Activated CD4-positive, alpha-beta memory T cell treated with anti-CD3 and anti-CD28 coated beads for 36 hours (primary cell): ENCODE data around the gene CDK10. TPM values are rescaled to one million over a fixed set of nuclear protein-coding genes. Genes with fewer than 3 reads are reported as not detected.

Source experiments
- CTCF ChIA-PET: fragments of 350-600 bp; sonication (Branson Sonifier 250); formaldehyde crosslinking; loops from one replicate; lab custom pipeline; 2021; ENCODE audit warnings: antibody characterized with exemption, inconsistent platforms; lab: Charles Lee
- POLR2A ChIA-PET: fragments of 350-600 bp; sonication (Branson Sonifier 250); formaldehyde crosslinking; loops from one replicate; lab custom pipeline; 2021; ENCODE audit warnings: antibody characterized with exemption; lab: Charles Lee
- DNase-seq: peaks from one replicate; pipeline ENCODE4 v3.0.0-alpha.2; 2020
- H3K27ac Mint-ChIP-seq: one replicate; pipeline ENCODE4 v1.8.0; 2021; ENCODE audit warnings: mixed read lengths
- H3K27me3 Mint-ChIP-seq: one replicate; pipeline ENCODE4 v1.8.0; 2021; ENCODE audit warnings: mixed read lengths
- H3K36me3 Mint-ChIP-seq: one replicate; pipeline ENCODE4 v1.8.0; 2021; ENCODE audit warnings: mixed read lengths
- H3K4me1 Mint-ChIP-seq: one replicate; pipeline ENCODE4 v1.8.0; 2021; ENCODE audit warnings: low read depth, mixed read lengths
- H3K4me3 Mint-ChIP-seq: one replicate; pipeline ENCODE4 v1.8.0; 2021; ENCODE audit warnings: mild to moderate bottlenecking, mixed read lengths
- H3K9me3 Mint-ChIP-seq: one replicate; pipeline ENCODE4 v1.8.0; 2021; ENCODE audit warnings: mixed read lengths
- intact Hi-C: fragments of 100-400 bp; cut with micrococcal nuclease; formaldehyde crosslinking; loops from one replicate; pipeline ENCODE4 v1.15.1; 2023
- total RNA-seq, 2 experiments: library from RNA; stranded (reverse); gene quantifications; one replicate each; pipeline ENCODE4 v1.2.3, GENCODE V29; 2021

CDK10 gene
- total RNA-seq, 2 experiments from 2014 or later = 90.0 to 92.4 TPM

- H3K27ac Mint-ChIP-seq = peak overlapping the region; percentile 42
- ChIA-PET POLR2A (interaction anchor here (0.6 kb wide), 1 partner anchor 241 kb away, joined by 4 read pairs; no protein-coding TSS in a partner anchor), CTCF (interaction anchor here (1.2 kb wide), 1 partner anchor 30 kb away, joined by 3 read pairs; no protein-coding TSS in a partner anchor)
- H3K4me1 Mint-ChIP-seq = peaks cover 34% of the 10 kb centered on the region
- no peak for DNase-seq
- H3K9me3 Mint-ChIP-seq = no peaks in the 10 kb centered on the region
- H3K36me3 Mint-ChIP-seq = peaks cover 55% of the 10 kb centered on the region
- H3K4me3 Mint-ChIP-seq = no peak overlapping the region
- H3K27me3 Mint-ChIP-seq = no peaks in the 10 kb centered on the region
- intact Hi-C loops = no loop called here
Measured at GRCh38 chr16:89732142-89732917, 45.8 kb downstream of the CDK10 start.

- Mint-ChIP-seq H3K4me3 (no peak overlapping the region), H3K27ac (peak overlapping the region; percentile 42), H3K9me3 (no peaks in the 10 kb centered on the region), H3K4me1 (peaks cover 34% of the 10 kb centered on the region), H3K27me3 (no peaks in the 10 kb centered on the region), H3K36me3 (peaks cover 56% of the 10 kb centered on the region)
- POLR2A ChIA-PET = interaction anchor here (1.1 kb wide), 1 partner anchor 9 kb away, joined by 3 read pairs; no protein-coding TSS in a partner anchor
- CTCF ChIA-PET = interaction anchor here (1.3 kb wide), 1 partner anchor 27 kb away, joined by 3 read pairs; no protein-coding TSS in a partner anchor
- no peak for DNase-seq
- intact Hi-C loops = no loop called here
Measured at GRCh38 chr16:89732918-89733242, 46.4 kb downstream of the CDK10 start.

- Mint-ChIP-seq H3K4me1 (peaks cover 34% of the 10 kb centered on the region), H3K27me3 (no peaks in the 10 kb centered on the region), H3K9me3 (no peaks in the 10 kb centered on the region), H3K27ac (no peak overlapping the region), H3K36me3 (peaks cover 58% of the 10 kb centered on the region), H3K4me3 (no peak overlapping the region)
- intact Hi-C loops = no loop called here
- ChIA-PET POLR2A (interaction anchor here (1.1 kb wide), 1 partner anchor 9 kb away, joined by 3 read pairs; no protein-coding TSS in a partner anchor), CTCF (interaction anchor here (1.3 kb wide), 1 partner anchor 27 kb away, joined by 3 read pairs; no protein-coding TSS in a partner anchor)
- no peak for DNase-seq
Measured at GRCh38 chr16:89733322-89733721, 46.8 kb downstream of the CDK10 start.

GRCh38 chr16:89733792-89734191 lies 47.3 kb downstream of the CDK10 start:
- Mint-ChIP-seq H3K27ac (no peak overlapping the region), H3K9me3 (no peaks in the 10 kb centered on the region), H3K4me3 (no peak overlapping the region), H3K4me1 (peaks cover 34% of the 10 kb centered on the region), H3K36me3 (peaks cover 62% of the 10 kb centered on the region), H3K27me3 (no peaks in the 10 kb centered on the region)
- POLR2A ChIA-PET = interaction anchor here (1.1 kb wide), 1 partner anchor 10 kb away, joined by 3 read pairs; no protein-coding TSS in a partner anchor
- intact Hi-C loops = no loop called here
- CTCF ChIA-PET = interaction anchor here (1.3 kb wide), 1 partner anchor 28 kb away, joined by 3 read pairs; no protein-coding TSS in a partner anchor
- no peak for DNase-seq

- no peak for DNase-seq
- ChIA-PET POLR2A (interaction anchor here (0.6 to 1.2 kb wide), 2 partner anchors 12 to 107 kb away, joined by 3 to 5 read pairs; no protein-coding TSS in a partner anchor), CTCF (interaction anchor here (1.3 to 1.9 kb wide), 3 partner anchors 31 to 124 kb away, joined by 6 to 11 read pairs (median 8); no protein-coding TSS in a partner anchor)
- H3K27ac Mint-ChIP-seq = no peak overlapping the region
- peaks cover 73% of the 10 kb centered on the region for H3K36me3 Mint-ChIP-seq
- intact Hi-C loops = loop anchor here (2.0 to 5.0 kb wide), 2 partner anchors 14 to 34 kb away; partner anchors contain the start of gene SPATA2L
- no peak overlapping the region for H3K4me3 Mint-ChIP-seq
- peaks cover 29% of the 10 kb centered on the region for H3K4me1 Mint-ChIP-seq
- H3K9me3 Mint-ChIP-seq = no peaks in the 10 kb centered on the region
- no peaks in the 10 kb centered on the region for H3K27me3 Mint-ChIP-seq
Measured at GRCh38 chr16:89736554-89736953, 50.1 kb downstream of the CDK10 start.

GRCh38 chr16:89737341-89738071 lies 51.0 kb downstream of the CDK10 start:
- H3K27me3 Mint-ChIP-seq = no peaks in the 10 kb centered on the region
- intact Hi-C loops = loop anchor here (2.0 to 5.0 kb wide), 2 partner anchors 15 to 35 kb away; partner anchors contain the start of gene SPATA2L
- peaks cover 66% of the 10 kb centered on the region for H3K36me3 Mint-ChIP-seq
- ChIA-PET POLR2A (interaction anchor here (0.6 to 1.2 kb wide), 3 partner anchors 13 to 106 kb away, joined by 3 to 5 read pairs (median 3); no protein-coding TSS in a partner anchor), CTCF (interaction anchor here (1.3 to 1.9 kb wide), 3 partner anchors 32 to 123 kb away, joined by 6 to 11 read pairs (median 8); no protein-coding TSS in a partner anchor)
- peaks cover 20% of the 10 kb centered on the region for H3K4me1 Mint-ChIP-seq
- H3K9me3 Mint-ChIP-seq = no peaks in the 10 kb centered on the region
- H3K4me3 Mint-ChIP-seq = peak overlapping the region; percentile 32
- H3K27ac Mint-ChIP-seq = peak overlapping the region; percentile 45
- peak; percentile 65 for DNase-seq

GRCh38 chr16:89738072-89738377 lies 51.5 kb downstream of the CDK10 start:
- no peak overlapping the region for H3K27ac Mint-ChIP-seq
- POLR2A ChIA-PET = no interaction called here
- intact Hi-C loops = loop anchor here (5.0 kb wide), 1 partner anchor 36 kb away; the partner anchor contains the start of gene SPATA2L

GRCh38 chr16:89738538-89739317 lies 52.2 kb downstream of the CDK10 start:
- Mint-ChIP-seq H3K4me3 (no peak overlapping the region), H3K4me1 (peaks cover 23% of the 10 kb centered on the region), H3K36me3 (peaks cover 62% of the 10 kb centered on the region), H3K9me3 (no peaks in the 10 kb centered on the region), H3K27me3 (no peaks in the 10 kb centered on the region), H3K27ac (peak overlapping the region; percentile 49)
- ChIA-PET CTCF (interaction anchor here (0.8 to 2.0 kb wide), 5 partner anchors 33 to 122 kb away, joined by 4 to 10 read pairs (median 6); no protein-coding TSS in a partner anchor), POLR2A (no interaction called here)
- DNase-seq = no peak
- intact Hi-C loops = loop anchor here (5.0 kb wide), 1 partner anchor 36 kb away; the partner anchor contains the start of gene SPATA2L

More at GRCh38 chr16:89738072-89738377, 51.5 kb downstream of the CDK10 start:
- H3K4me1 Mint-ChIP-seq = peaks cover 20% of the 10 kb centered on the region
- CTCF ChIA-PET = interaction anchor here (1.6 to 1.9 kb wide), 2 partner anchors 38 to 123 kb away, joined by 6 to 8 read pairs; no protein-coding TSS in a partner anchor
- H3K36me3 Mint-ChIP-seq = peaks cover 65% of the 10 kb centered on the region
- no peaks in the 10 kb centered on the region for H3K27me3 Mint-ChIP-seq
- no peak overlapping the region for H3K4me3 Mint-ChIP-seq
- no peaks in the 10 kb centered on the region for H3K9me3 Mint-ChIP-seq
- no peak for DNase-seq

- ChIA-PET POLR2A (no interaction called here), CTCF (interaction anchor here (0.9 to 2.0 kb wide), 2 partner anchors 33 to 39 kb away, joined by 4 to 10 read pairs; no protein-coding TSS in a partner anchor)
- Mint-ChIP-seq H3K4me3 (no peak overlapping the region), H3K9me3 (no peaks in the 10 kb centered on the region), H3K4me1 (peaks cover 23% of the 10 kb centered on the region), H3K27ac (peak overlapping the region; percentile 49), H3K36me3 (peaks cover 61% of the 10 kb centered on the region), H3K27me3 (no peaks in the 10 kb centered on the region)
- no peak for DNase-seq
- intact Hi-C loops = loop anchor here (5.0 kb wide), 1 partner anchor 37 kb away; the partner anchor contains the start of gene SPATA2L
Measured at GRCh38 chr16:89739383-89739782, 52.9 kb downstream of the CDK10 start.

- Mint-ChIP-seq H3K4me1 (peaks cover 20% of the 10 kb centered on the region), H3K27me3 (no peaks in the 10 kb centered on the region), H3K9me3 (no peaks in the 10 kb centered on the region), H3K4me3 (no peak overlapping the region), H3K27ac (peak overlapping the region; percentile 5), H3K36me3 (peaks cover 53% of the 10 kb centered on the region)
- POLR2A ChIA-PET = no interaction called here
- CTCF ChIA-PET = interaction anchor here (0.9 to 3.3 kb wide), 3 partner anchors 36 to 119 kb away, joined by 3 to 11 read pairs (median 6); no protein-coding TSS in a partner anchor
- intact Hi-C loops = no loop called here
- no peak for DNase-seq
Measured at GRCh38 chr16:89741342-89742014, 55.0 kb downstream of the CDK10 start.
